ENCODE measurements around the gene FBXO9. TPM values are rescaled to one million over a fixed set of nuclear protein-coding genes. Genes with fewer than 3 reads are reported as not detected.

FBXO9 gene
- total RNA-seq, 1 experiment from 2014 or later: 68.4 TPM

- Histone ChIP-seq H3K4me1 (ENCODE audit: insufficient read depth, low read length) (no peaks in the 10 kb centered on the region), H4K20me1 (ENCODE audit: control insufficient read depth, insufficient read depth, insufficient read length) (no peaks in the 10 kb centered on the region), H2BK120ac (ENCODE audit: low read depth, low read length, poor library complexity, severe bottlenecking) (no peak overlapping the region), H3K79me1 (ENCODE audit: insufficient read depth, low read depth, low read length, poor library complexity, severe bottlenecking) (no peaks in the 10 kb centered on the region), H2BK15ac (ENCODE audit: low read depth, low read length) (no peak overlapping the region), H3K4ac (ENCODE audit: low read depth, low read length) (no peak overlapping the region), H2AFZ (ENCODE audit: low read length) (no peak overlapping the region), H3K23me2 (ENCODE audit: insufficient read length, low read depth, low read length, poor library complexity, severe bottlenecking) (no peaks in the 10 kb centered on the region), H3K4me2 (ENCODE audit: insufficient read depth, insufficient read length, low read length) (no peak overlapping the region), H2BK5ac (ENCODE audit: insufficient read length, low read length) (no peak overlapping the region), H2BK20ac (ENCODE audit: low read depth, low read length, poor library complexity, severe bottlenecking) (no peak overlapping the region), H2BK12ac (ENCODE audit: insufficient read length, low read depth, low read length) (no peak overlapping the region), H3T11ph (ENCODE audit: low read length) (no peak overlapping the region), H3K27me3 (ENCODE audit: insufficient read depth, low read length) (no peaks in the 10 kb centered on the region), H3K23ac (ENCODE audit: insufficient read length, low read depth, low read length) (no peak overlapping the region), H3K9me3 (ENCODE audit: control insufficient read depth, low read depth, low read length) (no peaks in the 10 kb centered on the region), H3K18ac (ENCODE audit: insufficient read length, low read depth, low read length) (no peak overlapping the region), H4K8ac (replicated peaks; ENCODE audit: insufficient read length, low read depth, low read length) (no peak overlapping the region), H3K14ac (ENCODE audit: insufficient read depth, low read length) (no peak overlapping the region), H3K27ac (ENCODE audit: insufficient read length, low read depth, low read length) (no peak overlapping the region), H3K79me2 (ENCODE audit: insufficient read depth, low read length) (no peaks in the 10 kb centered on the region), H4K91ac (ENCODE audit: insufficient read length, low read depth, low read length) (no peak overlapping the region), H4K5ac (ENCODE audit: insufficient read length, low read depth, low read length) (no peak overlapping the region), H2AK5ac (ENCODE audit: insufficient read length, low read length) (no peak overlapping the region), H3K56ac (ENCODE audit: insufficient read length, low read depth, low read length) (no peak overlapping the region), H3K9ac (ENCODE audit: extremely low read depth, insufficient read length, low read length) (no peak overlapping the region)
- no CpG with 5 or more reads among the region's 2 CpGs for WGBS (ENCODE audit: extremely low coverage, insufficient read length, low lambda C conversion rate)
- no peak overlapping the region for H3K4me3 Mint-ChIP-seq
- TF ChIP-seq, protein P1, sequence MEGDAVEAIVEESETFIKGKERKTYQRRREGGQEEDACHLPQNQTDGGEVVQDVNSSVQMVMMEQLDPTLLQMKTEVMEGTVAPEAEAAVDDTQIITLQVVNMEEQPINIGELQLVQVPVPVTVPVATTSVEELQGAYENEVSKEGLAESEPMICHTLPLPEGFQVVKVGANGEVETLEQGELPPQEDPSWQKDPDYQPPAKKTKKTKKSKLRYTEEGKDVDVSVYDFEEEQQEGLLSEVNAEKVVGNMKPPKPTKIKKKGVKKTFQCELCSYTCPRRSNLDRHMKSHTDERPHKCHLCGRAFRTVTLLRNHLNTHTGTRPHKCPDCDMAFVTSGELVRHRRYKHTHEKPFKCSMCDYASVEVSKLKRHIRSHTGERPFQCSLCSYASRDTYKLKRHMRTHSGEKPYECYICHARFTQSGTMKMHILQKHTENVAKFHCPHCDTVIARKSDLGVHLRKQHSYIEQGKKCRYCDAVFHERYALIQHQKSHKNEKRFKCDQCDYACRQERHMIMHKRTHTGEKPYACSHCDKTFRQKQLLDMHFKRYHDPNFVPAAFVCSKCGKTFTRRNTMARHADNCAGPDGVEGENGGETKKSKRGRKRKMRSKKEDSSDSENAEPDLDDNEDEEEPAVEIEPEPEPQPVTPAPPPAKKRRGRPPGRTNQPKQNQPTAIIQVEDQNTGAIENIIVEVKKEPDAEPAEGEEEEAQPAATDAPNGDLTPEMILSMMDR (conservative IDR thresholded peaks at IDR 0.05): no peak
- DNase-seq: no peak
- H3K9me3 Mint-ChIP-seq: no peaks in the 10 kb centered on the region
- H3K36me3 Mint-ChIP-seq (ENCODE audit: insufficient read depth in 1 of 3, low read depth in 3 of 3): peaks cover 1 to 20% (median 15%) of the 10 kb centered on the region in 3 experiments; a peak in 5 of 7 replicates
- no peaks in the 10 kb centered on the region for H3K27me3 Mint-ChIP-seq (ENCODE audit: low read depth)
- peak overlapping the region in 1 of 3 experiments; percentile 19; a peak in 1 of 7 replicates for H3K27ac Mint-ChIP-seq
- peaks cover 0 to 3% of the 10 kb centered on the region in 2 experiments; a peak in 1 of 4 replicates for H3K4me1 Mint-ChIP-seq
Observed at GRCh38 chr6:53018446-53018845, 46.8 kb upstream of the FBXO9 start.
